Renal cortical epithelial cell (primary cell): ENCODE results near the gene SLC26A11. TPM values are rescaled to one million over a fixed set of nuclear protein-coding genes. Genes with fewer than 3 reads are reported as not detected.
A peak's percentile ranks its signal among the peaks of the same experiment; 100 is the strongest.

Source experiments
- DNase-seq: peaks from one replicate; pipeline ENCODE4 v3.0.0-alpha.2; 2011; ENCODE audit warnings: low read depth
- total RNA-seq: library from RNA; depleted of rRNA; stranded (reverse); fragments of >200 nt; gene quantifications from 2 replicates; pipeline ENCODE4 v1.2.3, GENCODE V29; 2014

SLC26A11 gene
- 4.0 and 26.0 TPM in 2 replicates for total RNA-seq

GRCh38 chr17:80220054-80220735 lies at the start of gene SLC26A11, which contains the start of gene SGSH:
Gene SLC26A11, plus strand, starts transcription at chr17:80220427. Its CDS starts 1,134 bp downstream, at chr17:80221561.
Gene SGSH, minus strand, starts transcription at chr17:80220333. Its CDS starts 20 bp downstream, at chr17:80220313.
- DNase-seq, result peak; percentile 2

GRCh38 chr17:80171681-80172080 lies 48.5 kb upstream of the SLC26A11 start:
- DNase-seq, result no peak

GRCh38 chr17:80173126-80173525 lies 47.1 kb upstream of the SLC26A11 start:
- DNase-seq, result no peak

DNA sequence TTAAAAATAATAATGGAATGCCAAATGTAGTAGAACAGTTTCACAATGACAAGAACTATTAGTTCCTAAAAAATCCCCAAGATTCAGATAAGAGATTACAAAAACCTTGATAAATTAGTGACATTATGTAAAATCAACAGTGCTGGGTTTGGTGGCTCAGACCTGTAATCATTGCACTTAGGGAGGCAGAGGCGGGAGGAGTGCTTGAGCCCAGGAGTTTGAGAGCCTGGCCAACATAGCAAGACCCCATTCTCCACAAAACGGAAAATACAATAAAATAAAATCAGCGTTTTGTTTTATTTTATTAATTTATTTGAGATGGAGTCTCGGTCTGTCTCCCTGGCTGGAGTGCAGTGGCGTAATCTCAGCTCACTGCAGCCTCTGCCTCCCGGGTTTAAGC lies 46.3 kb upstream of the SLC26A11 start:
- no peak for DNase-seq

GRCh38 chr17:80176757-80177156 lies 43.5 kb upstream of the SLC26A11 start:
- DNase-seq, result no peak

DNA sequence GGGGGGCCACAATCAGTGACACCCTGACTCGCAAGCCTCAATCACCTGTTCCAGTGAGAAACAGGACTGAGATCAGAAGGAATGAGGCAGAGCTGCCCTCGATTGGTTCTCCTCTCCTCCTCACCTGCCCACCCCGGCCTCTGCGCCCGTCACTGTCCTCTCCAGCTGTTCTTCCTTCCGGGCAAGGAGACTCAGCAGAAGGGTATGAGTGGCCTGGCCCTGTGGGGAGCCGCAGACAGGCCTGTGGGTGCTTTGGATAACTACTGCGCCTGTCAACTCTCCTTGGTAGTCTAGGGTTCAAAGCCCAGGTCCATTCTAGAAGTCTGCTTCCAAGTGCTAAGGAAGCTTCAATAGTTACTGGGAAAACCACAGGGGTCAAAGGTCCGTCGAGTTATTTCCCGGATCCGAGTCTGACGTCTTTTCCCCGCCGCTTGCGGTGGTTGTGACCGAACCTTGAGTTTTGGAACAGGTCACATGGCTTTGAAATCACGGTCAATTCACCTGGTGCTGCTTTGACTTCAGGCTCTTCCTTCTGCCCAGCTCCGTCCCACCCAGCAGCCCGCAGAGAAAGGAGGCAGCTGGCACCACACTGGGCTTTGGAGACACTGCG lies 42.1 kb upstream of the SLC26A11 start:
- DNase-seq, result no peak

DNA sequence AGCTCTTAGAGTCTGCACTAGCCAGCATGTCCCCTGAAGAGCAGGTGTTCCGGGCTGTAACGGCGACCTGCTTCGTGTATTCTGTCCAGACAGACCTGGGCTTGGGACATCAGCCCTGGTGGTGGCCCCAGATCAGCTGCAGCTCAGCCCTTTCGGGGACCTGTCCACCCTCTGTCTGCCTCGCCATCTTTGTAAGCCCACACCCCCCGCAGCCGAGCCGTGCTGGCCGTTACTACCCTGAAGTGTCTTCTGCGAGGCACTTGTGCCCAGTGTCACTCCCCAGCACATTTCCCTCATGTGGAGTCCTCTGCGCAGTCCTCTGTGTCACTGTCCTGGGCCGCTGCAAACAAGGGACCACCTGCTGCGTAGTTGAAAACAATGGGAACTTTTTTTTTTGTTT lies 40.0 kb upstream of the SLC26A11 start:
- DNase-seq, result no peak

- no peak for DNase-seq
Observed at GRCh38 chr17:80181431-80181830, 38.8 kb upstream of the SLC26A11 start.

GRCh38 chr17:80182118-80182844 lies 37.9 kb upstream of the SLC26A11 start:
- DNase-seq, result no peak

GRCh38 chr17:80182845-80183223 lies 37.4 kb upstream of the SLC26A11 start:
- no peak for DNase-seq

DNA sequence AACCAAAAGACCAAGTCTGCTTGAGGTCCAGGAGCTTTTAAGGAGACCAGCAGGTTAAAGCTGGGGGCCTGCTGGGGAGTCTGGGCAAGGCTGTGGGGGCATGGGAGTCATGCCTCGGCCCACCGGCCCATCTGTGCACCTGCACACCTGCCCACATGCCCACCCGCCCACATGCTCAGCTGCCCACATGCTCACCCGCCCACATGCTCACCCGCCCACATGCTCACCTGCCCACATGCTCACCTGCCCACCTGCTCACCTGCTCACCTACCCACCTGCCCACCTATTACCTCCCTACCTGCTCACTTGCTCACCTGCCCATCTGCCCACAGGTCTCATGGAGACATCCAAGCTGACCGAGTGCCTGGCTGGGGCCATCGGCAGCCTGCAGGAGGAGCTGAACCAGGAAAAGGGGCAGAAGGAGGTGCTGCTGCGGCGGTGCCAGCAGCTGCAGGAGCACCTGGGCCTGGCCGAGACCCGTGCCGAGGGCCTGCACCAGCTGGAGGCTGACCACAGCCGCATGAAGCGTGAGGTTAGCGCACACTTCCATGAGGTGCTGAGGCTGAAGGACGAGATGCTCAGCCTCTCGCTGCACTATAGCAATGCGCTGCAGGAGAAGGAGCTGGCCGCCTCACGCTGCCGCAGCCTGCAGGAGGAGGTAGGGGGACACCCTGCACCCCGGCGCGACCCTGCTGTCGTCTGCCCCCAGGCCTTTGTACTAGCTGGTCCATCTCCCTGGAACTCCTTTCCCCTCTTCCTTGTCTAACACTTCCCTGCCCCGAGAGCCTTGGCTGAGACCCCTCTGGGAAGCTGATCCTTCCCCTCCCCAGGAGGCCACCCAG lies 36.4 kb upstream of the SLC26A11 start:
- DNase-seq, result no peak

- DNase-seq, result no peak
Observed at GRCh38 chr17:80184423-80184714, 35.9 kb upstream of the SLC26A11 start.

DNA sequence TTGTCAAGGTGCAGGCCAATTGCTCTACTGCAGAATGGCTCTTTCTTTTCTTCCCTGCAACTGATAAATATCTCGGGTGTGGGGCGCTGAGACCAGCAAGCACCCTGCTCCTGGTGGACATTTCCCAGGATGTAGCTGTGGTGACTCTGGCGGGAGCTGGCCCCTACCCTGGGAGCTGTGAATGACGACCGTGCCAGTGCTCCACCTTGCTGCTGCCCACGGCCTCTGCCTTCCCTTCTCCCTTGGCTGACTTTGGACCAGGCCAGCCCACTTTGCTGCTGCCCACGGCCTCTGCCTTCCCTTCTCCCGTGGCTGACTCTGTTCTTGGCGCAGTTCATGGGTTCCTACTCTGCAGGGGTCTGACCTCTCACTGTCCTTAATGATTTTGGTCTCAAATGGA lies 34.3 kb upstream of the SLC26A11 start:
- DNase-seq, result no peak

GRCh38 chr17:80187090-80187489 lies 33.1 kb upstream of the SLC26A11 start:
- no peak for DNase-seq

DNA sequence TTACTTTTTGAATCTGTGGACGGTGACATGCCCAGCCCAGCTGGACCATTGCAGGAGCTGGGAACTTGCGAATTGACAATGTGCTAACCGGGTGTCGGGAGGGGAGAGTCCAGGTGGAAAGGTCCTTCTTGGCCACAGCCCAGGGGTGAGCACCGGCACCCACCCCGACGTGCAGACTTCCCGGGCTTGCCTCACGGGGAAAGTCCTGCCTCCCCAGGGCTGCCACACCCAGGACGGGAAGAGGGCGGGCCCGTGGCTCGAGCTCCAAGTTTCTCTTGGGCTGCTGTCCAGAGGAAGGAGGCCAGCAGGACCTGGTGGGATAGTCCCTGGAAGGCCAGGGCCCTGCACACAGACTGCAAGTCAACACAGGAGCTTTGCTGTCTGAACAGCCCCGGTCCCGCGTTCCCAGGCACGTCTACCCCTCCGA lies 32.7 kb upstream of the SLC26A11 start:
- DNase-seq, result no peak

- DNase-seq, result no peak
Observed at GRCh38 chr17:80189611-80190010, 30.6 kb upstream of the SLC26A11 start.

DNA sequence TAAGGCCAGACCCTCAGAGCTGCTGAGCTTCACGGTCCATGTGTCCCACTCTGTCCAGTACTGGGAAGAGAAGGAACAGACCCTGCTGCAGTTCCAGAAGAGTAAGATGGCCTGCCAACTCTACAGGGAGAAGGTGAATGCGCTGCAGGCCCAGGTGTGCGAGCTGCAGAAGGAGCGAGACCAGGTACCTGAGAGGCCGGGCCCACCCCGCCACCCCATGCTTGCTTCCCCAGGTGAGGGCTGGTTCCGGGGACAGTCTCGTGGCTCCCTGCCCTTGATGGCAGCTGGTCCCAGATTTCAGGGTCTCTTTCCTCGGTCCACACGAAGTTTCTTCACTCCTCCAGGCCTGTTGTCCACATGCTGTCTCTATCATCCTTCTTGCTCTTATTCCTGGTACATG lies 29.5 kb upstream of the SLC26A11 start:
- DNase-seq, result no peak

DNA sequence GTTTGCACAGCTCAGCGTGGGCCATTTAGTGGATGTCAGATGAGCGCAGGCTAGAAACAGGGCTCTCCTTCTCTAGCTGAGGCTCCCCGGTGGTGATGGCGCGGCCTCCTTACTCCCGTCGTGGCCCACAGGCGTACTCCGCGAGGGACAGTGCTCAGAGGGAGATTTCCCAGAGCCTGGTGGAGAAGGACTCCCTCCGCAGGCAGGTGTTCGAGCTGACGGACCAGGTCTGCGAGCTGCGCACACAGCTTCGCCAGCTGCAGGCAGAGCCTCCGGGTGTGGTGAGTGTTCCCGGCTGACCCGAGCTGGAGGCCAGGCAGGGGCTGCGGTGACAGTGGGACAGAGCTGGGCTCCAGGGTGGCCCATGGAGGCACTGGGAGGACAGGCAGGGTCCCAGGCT lies 29.0 kb upstream of the SLC26A11 start:
- no peak for DNase-seq

DNA sequence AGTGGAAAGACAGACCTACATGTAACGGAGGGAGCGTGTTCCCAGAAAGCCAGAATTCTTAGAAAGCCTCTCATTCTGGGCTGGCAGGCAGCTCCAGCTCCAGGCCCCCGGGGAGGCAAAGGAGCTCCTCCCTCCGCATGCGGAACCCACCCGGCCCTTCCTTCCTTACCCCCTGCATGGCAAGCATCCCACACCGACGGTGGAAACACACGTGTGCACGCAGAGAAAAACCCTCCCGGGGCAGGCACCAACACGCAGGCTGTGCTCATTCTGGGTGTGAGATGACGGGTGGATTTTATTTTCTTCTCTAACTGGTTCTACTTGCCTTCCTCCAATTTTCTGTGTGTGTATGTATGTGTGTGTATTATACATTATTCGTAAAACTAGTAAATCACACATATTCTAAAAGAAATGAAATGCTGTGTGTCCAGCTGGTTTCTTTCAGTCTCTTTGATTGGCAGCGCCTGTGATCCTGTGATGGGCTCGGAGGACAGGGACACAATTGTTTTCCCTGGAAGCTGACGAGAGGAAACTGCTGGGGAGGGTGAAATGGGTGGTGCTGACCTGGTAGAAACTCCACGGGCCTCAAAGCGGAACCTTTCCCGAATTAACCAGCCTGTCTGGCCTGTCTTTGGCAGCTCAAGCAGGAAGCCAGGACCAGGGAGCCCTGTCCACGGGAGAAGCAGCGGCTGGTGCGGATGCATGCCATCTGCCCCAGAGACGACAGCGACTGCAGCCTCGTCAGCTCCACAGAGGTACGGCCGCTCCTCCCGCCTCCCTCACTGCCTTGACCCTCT lies 28.2 kb upstream of the SLC26A11 start:
- DNase-seq, result no peak

DNA sequence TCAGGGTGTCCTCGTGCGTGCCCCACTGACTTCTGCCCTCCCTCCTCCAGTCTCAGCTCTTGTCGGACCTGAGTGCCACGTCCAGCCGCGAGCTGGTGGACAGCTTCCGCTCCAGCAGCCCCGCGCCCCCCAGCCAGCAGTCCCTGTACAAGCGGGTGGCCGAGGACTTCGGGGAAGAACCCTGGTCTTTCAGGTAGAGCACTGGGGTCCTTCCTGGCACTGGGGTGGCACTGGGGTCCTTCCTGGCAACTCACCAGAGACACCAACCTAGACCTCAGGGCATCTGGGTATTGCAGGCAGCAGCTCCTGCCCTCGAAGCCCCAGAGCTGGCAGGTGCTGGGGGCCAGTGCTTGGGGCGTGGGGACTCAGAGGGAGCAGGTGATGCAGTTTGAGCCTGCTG lies 25.1 kb upstream of the SLC26A11 start:
- no peak for DNase-seq
